ENCODE data around the gene CERT1.
A peak's percentile ranks its signal among the peaks of the same experiment; 100 is the strongest.
"Not testable (repeated sequence)": the region's sequence is repeated elsewhere in the genome, so short reads cannot be mapped to it uniquely, and the experiment has no call there.

CERT1 gene

GRCh38 chr5:75522025-75522424, 10.6 kb upstream of the CERT1 start:
- no peak for DNase-seq

DNA sequence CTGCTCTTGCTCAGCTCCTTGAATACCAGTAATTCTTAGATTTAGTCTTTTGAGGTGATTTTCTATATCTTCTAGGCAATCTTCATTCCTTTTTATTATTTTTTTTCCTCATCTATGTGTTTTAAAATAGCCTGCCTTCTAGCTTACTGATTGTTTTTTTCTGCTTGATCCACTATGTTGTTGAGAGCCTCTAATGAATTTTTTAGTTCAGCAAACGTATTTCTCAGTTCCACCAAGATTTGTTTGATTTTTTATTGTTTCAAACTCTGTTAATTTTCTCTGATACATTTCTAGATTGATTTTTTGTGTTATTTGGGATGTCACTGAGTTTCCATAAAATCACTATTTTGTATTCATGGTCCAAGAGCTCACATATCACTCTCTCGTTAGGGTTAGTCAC, 9.8 kb upstream of the CERT1 start:
- DNase-seq, result no peak

- DNase-seq, result no peak
Observed at GRCh38 chr5:75519761-75520160, 8.3 kb upstream of the CERT1 start.

DNA sequence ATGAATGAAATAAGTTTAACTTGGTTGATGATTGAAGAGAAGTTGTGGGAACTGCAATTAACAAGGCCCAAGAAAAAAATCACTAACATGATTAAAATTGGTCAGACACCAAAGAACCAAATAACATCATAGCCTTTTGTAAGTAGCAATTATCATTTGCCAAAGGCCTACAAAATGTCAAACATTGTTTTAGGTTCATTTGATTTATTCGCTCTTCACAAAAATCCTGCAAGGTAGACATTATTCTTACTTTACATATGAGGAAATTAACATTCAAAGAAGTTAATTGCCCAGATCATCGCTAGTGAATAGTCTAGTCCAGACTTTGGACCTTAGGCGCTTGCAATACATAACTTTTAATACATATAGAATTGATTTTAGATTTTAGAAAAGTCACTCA, 2.9 kb upstream of the CERT1 start:
- no peak for DNase-seq

DNA sequence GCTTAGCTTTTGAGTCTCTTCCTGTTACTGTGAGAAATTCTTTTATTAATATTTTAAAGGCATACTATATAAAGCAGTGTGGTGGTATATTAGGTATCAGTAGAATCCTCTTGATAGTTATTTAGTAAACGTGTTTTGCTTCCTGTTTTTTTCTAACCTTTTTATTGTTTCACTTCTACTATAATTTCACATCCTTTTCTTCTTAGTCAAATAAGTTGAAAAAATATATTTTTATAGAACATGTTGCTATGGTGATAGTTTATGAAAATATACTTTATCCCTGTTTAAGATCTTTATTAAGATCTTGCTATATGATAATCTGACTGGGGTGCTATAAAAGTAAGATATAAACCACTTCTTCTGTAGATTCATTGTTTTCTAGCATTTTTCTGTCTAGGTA, 2.4 kb upstream of the CERT1 start:
- no peak for DNase-seq

DNA sequence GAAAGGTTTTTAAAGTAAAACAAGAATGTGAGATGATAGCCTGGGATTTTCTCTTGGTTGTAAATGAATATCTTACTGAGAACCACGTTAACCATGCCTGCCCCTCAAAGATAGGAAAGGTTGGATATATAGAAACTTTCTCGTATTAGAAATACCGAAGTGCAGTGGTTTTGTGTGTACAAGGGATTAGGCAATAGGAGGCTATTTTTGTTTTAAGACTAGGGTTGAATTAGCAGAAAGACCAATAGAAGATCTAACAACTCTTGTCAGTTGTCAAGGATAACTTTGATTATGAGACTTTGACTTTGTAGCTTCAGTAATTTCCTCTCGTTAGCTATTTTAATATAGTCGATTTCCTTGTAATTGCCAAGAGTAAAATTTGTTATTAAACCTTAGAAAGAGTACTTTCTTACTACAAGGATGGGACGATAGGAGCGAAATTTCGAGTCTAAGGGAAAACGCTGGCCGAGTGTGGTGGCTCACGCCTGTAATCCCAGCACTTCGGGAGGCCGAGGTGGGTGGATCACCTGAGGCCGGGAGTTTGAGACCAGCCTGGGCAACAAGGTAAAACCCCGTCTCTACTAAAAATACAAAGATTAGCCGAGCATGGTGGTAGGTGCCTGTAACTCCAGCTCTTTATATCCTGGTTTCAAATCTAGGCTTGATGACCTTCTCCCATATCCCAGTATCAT, 1.1 kb upstream of the CERT1 start:
- peak; percentile 17 for DNase-seq

- DNase-seq, result no peak
Observed at GRCh38 chr5:75510836-75511434, 494 bp downstream of the CERT1 start.

DNA sequence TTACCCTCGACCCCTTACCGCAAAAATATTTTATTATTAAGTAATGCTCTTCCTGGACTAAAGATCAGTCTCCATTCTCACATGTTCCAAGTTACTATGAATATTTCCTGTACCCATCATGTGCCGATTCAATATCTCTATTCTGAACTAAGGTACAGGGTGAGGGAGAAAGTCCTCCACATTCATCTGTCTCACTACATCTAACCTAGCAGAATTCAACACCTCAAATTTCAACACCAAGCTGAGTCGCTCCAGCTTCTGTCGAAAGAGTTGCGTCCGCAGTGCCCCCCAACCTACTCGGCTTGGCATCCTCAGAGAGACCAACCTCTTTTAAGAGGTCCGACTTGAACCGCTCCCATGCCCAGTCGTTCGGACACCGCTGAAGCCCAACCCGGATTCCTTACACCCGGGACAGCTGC, 1.0 kb downstream of the CERT1 start:
- DNase-seq, result no peak

DNA sequence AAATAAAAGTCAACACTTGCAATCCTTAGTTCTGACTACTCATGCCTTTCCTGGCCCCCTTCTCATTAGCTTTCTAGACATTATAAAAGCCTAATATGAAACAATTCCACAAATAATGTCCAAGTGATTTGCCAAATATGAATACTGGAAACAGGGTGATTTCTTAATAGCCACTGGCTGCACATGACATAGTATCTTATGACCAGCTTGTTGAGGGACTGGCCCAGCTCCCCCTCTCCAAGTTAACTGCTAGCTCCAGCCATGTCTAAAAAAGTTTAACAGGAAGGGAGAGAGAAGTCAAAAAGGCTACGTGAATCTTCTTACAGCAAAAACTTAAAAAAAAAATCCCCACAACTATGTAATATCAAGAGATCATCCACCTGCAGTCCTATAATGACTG, 1.5 kb downstream of the CERT1 start:
- no peak for DNase-seq

DNA sequence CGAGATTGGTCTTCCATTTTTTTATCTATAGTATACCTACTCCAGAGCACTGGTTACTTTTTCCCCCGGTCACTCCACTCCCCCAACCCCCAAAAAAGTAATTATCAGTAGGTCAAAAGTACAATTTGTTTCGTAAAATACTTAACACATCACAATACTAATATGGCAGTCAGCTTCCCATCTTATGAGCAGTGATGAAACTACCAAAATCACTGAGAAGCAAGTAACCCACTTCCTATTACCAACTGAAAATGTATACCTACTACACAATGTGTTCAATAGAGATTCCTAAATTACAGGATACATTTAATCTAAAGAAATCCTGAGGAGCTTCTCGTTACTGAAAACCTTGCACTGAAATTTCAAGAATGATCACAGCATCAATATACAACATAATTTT, 1.9 kb downstream of the CERT1 start:
- no peak for DNase-seq

DNA sequence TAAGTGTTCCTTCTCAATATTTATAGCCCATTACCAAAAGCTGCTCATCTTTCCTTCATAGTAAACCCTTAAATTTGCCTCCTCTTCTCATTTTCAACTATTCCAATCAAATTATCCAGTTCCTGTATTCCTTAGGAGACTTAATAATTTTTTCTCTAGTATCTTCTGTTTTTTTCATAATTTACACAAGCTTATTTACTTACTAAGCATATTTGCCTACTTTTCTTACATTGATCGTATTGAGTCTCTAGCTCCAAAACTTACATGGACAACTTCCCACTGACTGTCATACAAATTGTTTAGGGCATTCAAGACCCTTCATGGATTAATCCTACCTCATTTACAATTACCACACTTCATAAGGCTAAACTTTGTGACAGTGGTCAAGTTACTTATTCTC, 3.6 kb downstream of the CERT1 start:
- no peak for DNase-seq

DNA sequence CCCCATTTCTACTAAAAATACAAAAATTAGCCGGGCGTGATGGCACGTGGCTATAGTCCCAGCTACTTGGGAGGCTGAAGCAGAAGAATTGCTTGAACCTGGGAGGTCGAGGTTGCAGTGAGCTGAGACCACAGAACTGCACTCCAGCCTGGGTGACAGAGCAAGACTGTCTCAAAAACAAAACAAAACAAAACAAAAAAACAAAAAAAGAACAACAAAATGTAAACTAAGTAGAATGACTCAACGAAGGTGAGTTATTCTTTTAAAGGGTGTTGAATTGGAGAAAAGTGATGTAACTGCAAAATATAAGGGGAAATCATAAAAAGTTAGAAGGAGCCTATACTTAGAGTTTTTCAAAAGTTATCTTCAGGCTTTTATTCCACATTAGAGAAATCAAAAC, 6.3 kb downstream of the CERT1 start:
- not testable (repeated sequence) for DNase-seq

GRCh38 chr5:75498875-75499274, 12.6 kb downstream of the CERT1 start:
- DNase-seq, result not testable (repeated sequence)

GRCh38 chr5:75498208-75498777, 13.1 kb downstream of the CERT1 start:
- DNase-seq, result no peak

DNA sequence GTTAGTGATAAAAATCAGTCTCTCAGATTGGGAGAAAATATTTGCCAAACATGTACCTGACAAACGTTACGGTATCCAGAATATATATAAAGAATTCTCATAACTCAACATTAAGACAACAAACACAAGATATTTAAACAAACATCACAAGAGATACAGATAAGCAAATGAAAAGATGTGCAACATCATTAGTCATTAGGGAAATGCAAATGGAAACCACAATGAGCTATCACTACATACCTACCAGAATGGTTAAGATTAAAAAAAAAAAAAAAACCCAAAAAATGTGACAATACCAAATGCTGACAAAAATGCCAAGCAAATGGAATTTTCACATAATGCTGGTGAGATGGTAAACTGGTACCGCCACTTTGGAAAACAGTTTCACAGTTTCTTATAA, 15.4 kb downstream of the CERT1 start:
- no peak for DNase-seq

DNA sequence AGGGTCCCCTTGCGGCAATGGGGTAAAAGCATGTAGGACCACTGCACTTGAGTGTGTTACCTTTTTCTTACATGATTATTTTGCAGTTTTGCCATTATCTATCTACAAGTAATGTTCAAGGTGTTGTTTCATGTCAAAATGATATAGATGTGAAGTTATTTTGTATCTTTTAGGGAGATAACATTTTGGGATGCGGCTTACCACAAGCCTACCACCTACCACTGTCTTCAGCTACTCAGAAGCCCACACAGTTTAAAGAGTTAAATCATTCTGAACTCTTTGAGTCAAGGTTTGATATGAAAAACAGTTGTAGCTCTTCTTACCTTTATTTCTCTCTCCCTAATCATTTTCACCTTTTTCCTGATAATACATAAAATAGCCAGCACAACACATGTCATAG, 19.8 kb downstream of the CERT1 start:
- no peak for DNase-seq

- DNase-seq, result not testable (repeated sequence)
Observed at GRCh38 chr5:75489847-75490246, 21.6 kb downstream of the CERT1 start.

DNA sequence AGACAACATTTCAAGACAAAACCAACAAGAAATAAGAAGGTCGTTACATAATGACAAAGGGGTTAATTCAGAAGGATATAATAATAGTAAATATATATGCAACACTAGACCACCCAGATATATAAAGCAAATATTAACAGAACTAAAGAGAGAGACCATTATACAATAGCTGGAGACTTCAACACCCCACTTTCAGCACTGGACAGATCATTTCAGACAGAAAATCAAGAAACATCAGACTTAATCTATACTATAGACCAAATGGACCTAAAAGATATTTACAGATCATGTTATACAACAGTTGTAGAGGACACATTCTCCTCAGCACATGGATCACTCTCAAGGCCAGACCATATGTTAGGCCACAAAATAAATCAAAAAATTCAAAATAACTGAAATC, 26.8 kb downstream of the CERT1 start:
- no peak for DNase-seq

- no peak for DNase-seq
Observed at GRCh38 chr5:75482482-75482881, 28.9 kb downstream of the CERT1 start.

- no peak for DNase-seq
Observed at GRCh38 chr5:75481024-75481423, 30.4 kb downstream of the CERT1 start.

DNA sequence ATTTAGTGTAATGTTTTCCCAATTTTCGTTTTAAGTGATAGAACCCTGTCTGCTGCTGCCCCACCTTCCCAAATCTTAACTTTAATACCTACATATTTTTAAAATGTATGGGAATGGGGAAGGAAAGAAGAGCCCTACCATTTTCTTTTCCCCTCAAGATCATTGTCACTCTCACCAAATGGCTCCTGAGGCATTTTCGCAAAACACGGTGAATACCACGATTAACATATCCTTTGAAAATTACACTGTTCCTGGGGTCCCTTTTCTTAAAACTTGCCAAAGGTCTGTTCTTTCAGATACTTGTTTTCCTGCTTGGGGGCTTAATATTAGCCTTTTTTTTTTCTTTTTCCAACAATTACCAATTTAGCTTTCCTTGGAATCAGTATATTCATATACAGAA, 36.1 kb downstream of the CERT1 start:
- no peak for DNase-seq

- DNase-seq, result no peak
Observed at GRCh38 chr5:75473463-75473862, 38.0 kb downstream of the CERT1 start.

DNA sequence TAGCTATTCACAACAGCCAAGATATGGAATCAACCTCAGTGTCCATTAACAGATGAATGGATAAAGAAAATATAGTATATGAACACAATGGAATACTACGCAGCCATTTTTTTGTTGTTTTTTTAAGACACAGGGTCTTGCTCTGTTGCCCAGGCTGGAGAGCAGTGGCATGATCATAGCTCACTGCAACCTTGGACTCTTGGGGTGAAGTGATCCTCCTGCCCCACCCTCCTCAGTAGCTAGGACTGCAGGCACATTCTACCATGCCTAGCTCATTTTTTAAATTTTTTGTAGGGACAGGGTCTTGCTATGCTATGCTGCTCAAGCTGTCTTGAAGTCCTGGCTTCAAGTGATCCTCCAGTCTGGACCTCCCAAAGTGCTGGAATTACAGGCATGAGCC, 38.5 kb downstream of the CERT1 start:
- DNase-seq, result no peak

GRCh38 chr5:75471193-75471592, 40.2 kb downstream of the CERT1 start:
- DNase-seq, result no peak

- DNase-seq, result no peak
Observed at GRCh38 chr5:75469017-75469416, 42.4 kb downstream of the CERT1 start.

All from DMS79 treated with DMSO at 0.1 percent for 48 hours (cell line).